HG03565 (cell line): ENCODE results near the gene DYNLT2.

ENCODE experiments used
- ATAC-seq: cut with Tn5 transposase; IDR thresholded peaks from one replicate; pipeline ENCODE4 v1.9.1; 2021; ENCODE audit warnings: mild to moderate bottlenecking, moderate library complexity; ENCODE audit not compliant: unreplicated experiment

The DYNLT2 gene

GRCh38 chr6:169751242-169752073, at the start of gene DYNLT2, which contains the start of gene ERMARD:
TSS of gene DYNLT2 (minus strand) at chr6:169751572. CDS start at chr6:169751458, 114 bp downstream.
TSS of gene ERMARD (plus strand) at chr6:169751622. CDS start at chr6:169751658, 36 bp downstream.
- peak; percentile 91 for ATAC-seq

- ATAC-seq, result no peak
These were observed 49.5 kb upstream of the DYNLT2 start for GRCh38 chr6:169800668-169801395.

- no peak for ATAC-seq
These were observed 48.8 kb upstream of the DYNLT2 start for GRCh38 chr6:169800116-169800667.

GRCh38 chr6:169799474-169799926, 48.1 kb upstream of the DYNLT2 start:
- ATAC-seq, result no peak

- no peak for ATAC-seq
These were observed 47.5 kb upstream of the DYNLT2 start for GRCh38 chr6:169798764-169799473.

GRCh38 chr6:169795196-169795595, 43.8 kb upstream of the DYNLT2 start:
- ATAC-seq, result no peak

- no peak for ATAC-seq
These were observed 43.1 kb upstream of the DYNLT2 start for GRCh38 chr6:169794317-169795055.

GRCh38 chr6:169793408-169793807, 42.0 kb upstream of the DYNLT2 start:
- no peak for ATAC-seq

GRCh38 chr6:169792306-169793015, 41.1 kb upstream of the DYNLT2 start:
- no peak for ATAC-seq

GRCh38 chr6:169791721-169792131, 40.4 kb upstream of the DYNLT2 start:
- no peak for ATAC-seq

- peak; percentile 93 for ATAC-seq
These were observed 38.9 kb upstream of the DYNLT2 start for GRCh38 chr6:169789944-169790927.

- no peak for ATAC-seq
These were observed 38.0 kb upstream of the DYNLT2 start for GRCh38 chr6:169789146-169789943.

GRCh38 chr6:169788809-169789145, 37.4 kb upstream of the DYNLT2 start:
- ATAC-seq, result no peak

GRCh38 chr6:169787797-169788196, 36.4 kb upstream of the DYNLT2 start:
- ATAC-seq, result no peak

- no peak for ATAC-seq
These were observed 35.0 kb upstream of the DYNLT2 start for GRCh38 chr6:169786349-169786748.

GRCh38 chr6:169785566-169785965, 34.2 kb upstream of the DYNLT2 start:
- ATAC-seq, result no peak

GRCh38 chr6:169784821-169785340, 33.5 kb upstream of the DYNLT2 start:
- ATAC-seq, result no peak
